Heart left ventricle (tissue), 16 donors: ENCODE data around the gene SPACDR. TPM values are rescaled to one million over a fixed set of nuclear protein-coding genes. Genes with fewer than 3 reads are reported as not detected.
A peak's percentile ranks its signal among the peaks of the same experiment; 100 is the strongest.

Experiments
- ATAC-seq, 4 donors: fragments of 200-7000 bp; cut with Tn5 transposase; one replicate each; pipeline ENCODE4 v1.9.1; 2020 to 2022; ENCODE audit warnings: moderate library complexity in 4 of 4, mild to moderate bottlenecking in 3 of 4, moderate number of reproducible peaks in 1 of 4
- DNase-seq, 5 donors: peaks; one replicate each; pipeline ENCODE4 v3.0.0-alpha.2; 2020
- H3K27ac ChIP-seq, 12 donors: fragments of 200-600 bp; sonication (generic) in 4 of 12; one replicate each; pipeline versions ENCODE4 v1.5.0 to v1.8.0; 2016 to 2022; ENCODE audit warnings: mild to moderate bottlenecking in 2 of 12
- H3K27me3 ChIP-seq, 9 donors: fragments of 200-600 bp; sonication (generic) in 2 of 9; one replicate each; pipeline versions ENCODE4 v1.5.1 to v1.8.0; 2016 to 2022; ENCODE audit warnings: mild to moderate bottlenecking in 3 of 9
- H3K36me3 ChIP-seq, 9 donors: fragments of 200-600 bp; sonication (generic) in 2 of 9; one replicate each; pipeline versions ENCODE4 v1.5.0 to v1.8.0; 2018 to 2022; ENCODE audit warnings: mild to moderate bottlenecking in 2 of 9
- H3K4me1 ChIP-seq, 12 donors: fragments of 200-600 bp; sonication (generic) in 4 of 12; one replicate each; pipeline versions ENCODE4 v1.5.0 to v1.8.0; 2016 to 2022; ENCODE audit warnings: mild to moderate bottlenecking in 3 of 12
- H3K4me3 ChIP-seq, 12 donors: fragments of 200-600 bp; sonication (generic) in 4 of 12; one replicate each; pipeline versions ENCODE4 v1.5.0 to v1.8.0; 2017 to 2022; ENCODE audit warnings: mild to moderate bottlenecking in 9 of 12, moderate library complexity in 4 of 12
- H3K9me3 ChIP-seq, 12 donors: fragments of 200-600 bp; sonication (generic) in 4 of 12; one replicate each; pipeline versions ENCODE4 v1.5.0 to v1.8.0; 2016 to 2022; ENCODE audit warnings: mild to moderate bottlenecking in 1 of 12
- CTCF ChIP-seq, 12 donors: fragments of 200-600 bp; sonication (generic) in 4 of 12; IDR thresholded peaks; one replicate each; pipeline versions ENCODE4 v1.5.0 to v1.8.0; 2018 to 2022; ENCODE audit warnings: antibody characterized with exemption in 12 of 12, mild to moderate bottlenecking in 5 of 12
- POLR2A ChIP-seq, 2 donors: fragments of 450-650 bp; IDR thresholded peaks; one replicate each; pipeline ENCODE4 v1.6.1; 2017; ENCODE audit warnings: antibody characterized with exemption in 2 of 2, mild to moderate bottlenecking in 2 of 2, moderate library complexity in 2 of 2
- WGBS, 4 donors: extraction: QIAGEN DNeasy Blood & Tissue Kit in 2 of 4; methylation state at CpG; one replicate each; pipeline versions ENCODE4 v1.1.5 to v1.1.7; 2013 to 2018; 5-methylcytosine and 5-hydroxymethylcytosine counted together
- intact Hi-C, 10 donors: fragments of 100-400 bp; cut with DNase I; formaldehyde crosslinking; loops; one replicate each; pipeline versions ENCODE4 v1.11.1 to v1.14.2; 2022
- polyA plus RNA-seq, 2 donors: library from polyadenylated mRNA; stranded (reverse); fragments of 200-250 nt; gene quantifications; one replicate each; pipeline ENCODE4 v1.2.3, GENCODE V29; 2013
- total RNA-seq, 9 donors: library from RNA; depleted of rRNA in 2 of 9; stranded (reverse); fragments of >200 nt in 2 of 9; fragmentation: NEBNext Ultra II Directional in 3 of 9; extraction: Animal tissue kit (Norgen Biotek cat#: 25700) in 3 of 9; gene quantifications; one replicate each; pipeline versions ENCODE4 v1.1.0 to v1.2.4, GENCODE V29; 2016 to 2023
- donor health status: ischemic (EF 13 %, LVEDD 7.1; RV severe dilation, severe dysfunction).
- donor health status: healthy with polysubstance abuse.
- donor health status: DM: no; HTN: yes; CAD: no.
- donor health status: DM: no; HTN: no; CAD: no.
- donor health status: ischemic (EF 25% LVEDD 6.9; RV normal size, moderate dysfunction).
- donor health status: ischemic (EF 25% LVEDD 5.7; RV mildly dilated, moderate dysfunction).
- donor health status: healthy.
- donor health status: DM: yes; HTN: yes; CAD: no.
- donor health status: ischemic (EF 35%, LVEDD 5.7; RV mildly dilated, moderate dysfunction).
- donor health status: nonischemic (EF 11% LVEDD 7.7; RV severe dilation, severe dysfunction).
- donor health status: DM: yes; HTN: yes; CAD: no.
- donor health status: PGD.
- donor health status: ischemic (EF 29% LVEDD 5.4; RV normal size, mild dysfunction).
- donor health status: nonischemic (EF 23%, LVEDD 6.1; RV moderate dilation, normal function).

The SPACDR gene
- total and polyA plus RNA-seq, 11 donors: 0.27 to 0.78 (median 0.61) TPM; not detected in 4

- peaks cover 0 to 9% (median 0%) of the 10 kb centered on the region in 9 donors for H3K36me3 ChIP-seq
- H3K27ac ChIP-seq: no peak overlapping the region
- peaks cover 0 to 6% (median 0%) of the 10 kb centered on the region in 12 donors for H3K4me1 ChIP-seq
- TF ChIP-seq CTCF (IDR thresholded peaks at IDR 0.05) (peak; percentile 37 to 70 (median 54)), POLR2A (IDR thresholded peaks at IDR 0.05) (no peak)
- WGBS, 4 donors: 55 to 57% (median 57%) methylated on average over 12 of the region's 12 CpGs
- H3K9me3 ChIP-seq: no peaks in the 10 kb centered on the region
- peak in 3 of 4 donors; percentile 71 to 81 (median 75) for ATAC-seq
- H3K4me3 ChIP-seq: no peak overlapping the region
- intact Hi-C loops: no loop called here
- DNase-seq: no peak
- no peaks in the 10 kb centered on the region for H3K27me3 ChIP-seq
These were observed 56.5 kb downstream of the SPACDR start for GRCh38 chr7:100407285-100408180.

- ATAC-seq: no peak
- no peaks in the 10 kb centered on the region for H3K27me3 ChIP-seq
- H3K9me3 ChIP-seq: no peaks in the 10 kb centered on the region
- no peak overlapping the region for H3K27ac ChIP-seq
- no peak for TF ChIP-seq CTCF (IDR thresholded peaks at IDR 0.05)
- TF ChIP-seq POLR2A (IDR thresholded peaks at IDR 0.05): no peak
- no peak for DNase-seq
- 64 to 70% (median 69%) methylated on average over 6 of the region's 6 CpGs for WGBS, 4 donors
- peaks cover 0 to 6% (median 0%) of the 10 kb centered on the region in 12 donors for H3K4me1 ChIP-seq
- intact Hi-C loops: no loop called here
- no peak overlapping the region for H3K4me3 ChIP-seq
- H3K36me3 ChIP-seq: peaks cover 0 to 13% (median 0%) of the 10 kb centered on the region in 9 donors
These were observed 57.3 kb downstream of the SPACDR start for GRCh38 chr7:100406767-100407166.

Other genes starting within 250 kb of the SPACDR start
- 1 to 10 TPM in 1 of 9 donors, under 1 TPM in 2, not detected in 6; 0.63 to 2.7 (median 0.97) TPM for gene PVRIG, start 244.3 kb downstream of the SPACDR start, total RNA-seq
- gene PVRIG, start 244.3 kb downstream of the SPACDR start, polyA plus RNA-seq: under 1 TPM; 0.08 to 0.11 TPM
- not detected for gene SPDYE3, start 156.6 kb downstream of the SPACDR start, total RNA-seq
- under 1 TPM; 0.03 to 0.15 TPM for gene SPDYE3, start 156.6 kb downstream of the SPACDR start, polyA plus RNA-seq
- gene PILRB, start 106.1 kb downstream of the SPACDR start, total RNA-seq: 10 to 100 TPM in 4 of 9 donors, 1 to 10 TPM in 5; 6.2 to 15.1 (median 10.0) TPM
- 10 to 100 TPM in 1 of 2 donors, 1 to 10 TPM in 1; 8.7 to 24.2 TPM for gene PILRB, start 106.1 kb downstream of the SPACDR start, polyA plus RNA-seq
- gene PILRA, start 90.8 kb downstream of the SPACDR start, total RNA-seq: 10 to 100 TPM in 2 of 9 donors, 1 to 10 TPM in 6, under 1 TPM in 1; 0.69 to 30.5 (median 3.4) TPM
- 1 to 10 TPM; 1.8 to 2.5 TPM for gene PILRA, start 90.8 kb downstream of the SPACDR start, polyA plus RNA-seq
- 1 to 10 TPM; 2.8 to 6.2 (median 3.7) TPM for gene ZCWPW1, start 35.6 kb downstream of the SPACDR start, total RNA-seq
- gene ZCWPW1, start 35.6 kb downstream of the SPACDR start, polyA plus RNA-seq: 1 to 10 TPM; 5.1 to 6.4 TPM
- gene MEPCE, start 34.4 kb downstream of the SPACDR start, total RNA-seq: 10 to 100 TPM; 15.8 to 30.3 (median 21.5) TPM
- 10 to 100 TPM; 14.6 to 24.5 TPM for gene MEPCE, start 34.4 kb downstream of the SPACDR start, polyA plus RNA-seq
- gene PPP1R35, start 27.8 kb downstream of the SPACDR start, total RNA-seq: 10 to 100 TPM in 8 of 9 donors, 1 to 10 TPM in 1; 9.6 to 26.8 (median 12.4) TPM
- 10 to 100 TPM; 17.7 to 28.4 TPM for gene PPP1R35, start 27.8 kb downstream of the SPACDR start, polyA plus RNA-seq
- gene TSC22D4, start 15.0 kb upstream of the SPACDR start, total RNA-seq: 10 to 100 TPM; 41.8 to 55.5 (median 49.0) TPM
- 10 to 100 TPM; 42.2 to 47.0 TPM for gene TSC22D4, start 15.0 kb upstream of the SPACDR start, polyA plus RNA-seq
- 1 to 10 TPM in 1 of 9 donors, under 1 TPM in 5, not detected in 3; 0.16 to 1.1 (median 0.35) TPM for gene NYAP1, start 19.7 kb upstream of the SPACDR start, total RNA-seq
- under 1 TPM; 0.42 to 0.50 TPM for gene NYAP1, start 19.7 kb upstream of the SPACDR start, polyA plus RNA-seq
- 10 to 100 TPM; 24.1 to 36.9 (median 32.8) TPM for gene AGFG2, start 74.9 kb upstream of the SPACDR start, total RNA-seq
- gene AGFG2, start 74.9 kb upstream of the SPACDR start, polyA plus RNA-seq: 10 to 100 TPM; 12.5 to 30.8 TPM
- gene SAP25, start 109.6 kb upstream of the SPACDR start, total RNA-seq: 1 to 10 TPM in 2 of 9 donors, under 1 TPM in 3, not detected in 4; 0.35 to 2.3 (median 0.72) TPM
- under 1 TPM; 0.30 to 0.65 TPM for gene SAP25, start 109.6 kb upstream of the SPACDR start, polyA plus RNA-seq
- gene LRCH4, start 121.9 kb upstream of the SPACDR start, total RNA-seq: 10 to 100 TPM; 18.5 to 46.6 (median 29.2) TPM
- 10 to 100 TPM; 34.1 to 42.0 TPM for gene LRCH4, start 121.9 kb upstream of the SPACDR start, polyA plus RNA-seq
- gene FBXO24, start 122.1 kb upstream of the SPACDR start, total RNA-seq: under 1 TPM in 6 of 9 donors, not detected in 3; 0.11 to 0.75 (median 0.48) TPM
- gene FBXO24, start 122.1 kb upstream of the SPACDR start, polyA plus RNA-seq: under 1 TPM in 1 of 2 donors, not detected in 1; 0.14 TPM
- 10 to 100 TPM; 15.7 to 68.1 (median 28.3) TPM for gene PCOLCE, start 138.1 kb upstream of the SPACDR start, total RNA-seq
- 10 to 100 TPM; 33.5 to 35.4 TPM for gene PCOLCE, start 138.1 kb upstream of the SPACDR start, polyA plus RNA-seq
- gene MOSPD3, start 148.3 kb upstream of the SPACDR start, total RNA-seq: 10 to 100 TPM in 5 of 9 donors, 1 to 10 TPM in 4; 6.7 to 13.8 (median 10.4) TPM
- gene MOSPD3, start 148.3 kb upstream of the SPACDR start, polyA plus RNA-seq: 10 to 100 TPM; 10.4 to 12.3 TPM
- gene TFR2, start 177.3 kb upstream of the SPACDR start, total RNA-seq: under 1 TPM in 4 of 9 donors, not detected in 5; 0.15 to 0.59 (median 0.45) TPM
- under 1 TPM; 0.08 to 0.37 TPM for gene TFR2, start 177.3 kb upstream of the SPACDR start, polyA plus RNA-seq
- not detected for gene ACTL6B, start 192.2 kb upstream of the SPACDR start, total RNA-seq
- not detected for gene ACTL6B, start 192.2 kb upstream of the SPACDR start, polyA plus RNA-seq
- 100 to 1,000 TPM in 7 of 9 donors, 10 to 100 TPM in 2; 94.8 to 188 (median 122) TPM for gene GNB2, start 209.5 kb upstream of the SPACDR start, total RNA-seq
- 100 to 1,000 TPM in 1 of 2 donors, 10 to 100 TPM in 1; 48.0 to 199 TPM for gene GNB2, start 209.5 kb upstream of the SPACDR start, polyA plus RNA-seq
- gene GIGYF1, start 230.0 kb upstream of the SPACDR start, total RNA-seq: 10 to 100 TPM; 14.1 to 31.7 (median 23.2) TPM
- gene GIGYF1, start 230.0 kb upstream of the SPACDR start, polyA plus RNA-seq: 10 to 100 TPM; 12.9 to 23.8 TPM
- gene POP7, start 241.9 kb upstream of the SPACDR start, total RNA-seq: 10 to 100 TPM; 24.1 to 41.3 (median 28.9) TPM
- 10 to 100 TPM; 42.1 to 62.4 TPM for gene POP7, start 241.9 kb upstream of the SPACDR start, polyA plus RNA-seq